CD4-positive, alpha-beta T cell treated with Interleukin-4 for 4 hours (primary cell): Measurements from ENCODE around the gene TSHR.
A peak's percentile ranks its signal among the peaks of the same experiment; 100 is the strongest.
"Not testable (repeated sequence)": the region's sequence is repeated elsewhere in the genome, so short reads cannot be mapped to it uniquely, and the experiment has no call there.

Experiments used
- DNase-seq: peaks from one replicate; pipeline ENCODE4 v3.0.0-alpha.2; 2020

TSHR gene

GRCh38 chr14:81001447-81001846, 46.0 kb downstream of the TSHR start:
- DNase-seq = no peak

GRCh38 chr14:81004575-81004974, 49.2 kb downstream of the TSHR start:
- DNase-seq = no peak

- DNase-seq = no peak
Observed at GRCh38 chr14:81005540-81006228, 50.3 kb downstream of the TSHR start.

- no peak for DNase-seq
Observed at GRCh38 chr14:81006266-81006665, 50.8 kb downstream of the TSHR start.

- no peak for DNase-seq
Observed at GRCh38 chr14:81007131-81007530, 51.7 kb downstream of the TSHR start.

- no peak for DNase-seq
Observed at GRCh38 chr14:81009346-81009745, 53.9 kb downstream of the TSHR start.

- DNase-seq = no peak
Observed at GRCh38 chr14:81018251-81018650, 62.8 kb downstream of the TSHR start.

- no peak for DNase-seq
Observed at GRCh38 chr14:81018684-81019083, 63.3 kb downstream of the TSHR start.

- not testable (repeated sequence) for DNase-seq
Observed at GRCh38 chr14:81019113-81019512, 63.7 kb downstream of the TSHR start.

GRCh38 chr14:81023095-81023710, 67.8 kb downstream of the TSHR start:
- DNase-seq = no peak

- DNase-seq = no peak
Observed at GRCh38 chr14:81028461-81028860, 73.0 kb downstream of the TSHR start.

GRCh38 chr14:81031488-81031887, 76.1 kb downstream of the TSHR start:
- no peak for DNase-seq

- DNase-seq = no peak
Observed at GRCh38 chr14:81033698-81034240, 78.3 kb downstream of the TSHR start.

GRCh38 chr14:81042438-81042837, 87.0 kb downstream of the TSHR start:
- DNase-seq = no peak

- DNase-seq = no peak
Observed at GRCh38 chr14:81051547-81051946, 96.1 kb downstream of the TSHR start.

- not testable (repeated sequence) for DNase-seq
Observed at GRCh38 chr14:81054057-81054456, 98.6 kb downstream of the TSHR start.

GRCh38 chr14:81055971-81056370, 100.5 kb downstream of the TSHR start:
- DNase-seq = no peak

- DNase-seq = no peak
Observed at GRCh38 chr14:81062380-81062779, 107.0 kb downstream of the TSHR start.

- DNase-seq = peak; percentile 4
Observed at GRCh38 chr14:81062816-81063215, 107.4 kb downstream of the TSHR start.

- no peak for DNase-seq
Observed at GRCh38 chr14:81066672-81067071, 111.3 kb downstream of the TSHR start.

- no peak for DNase-seq
Observed at GRCh38 chr14:81067156-81067555, 111.7 kb downstream of the TSHR start.

- no peak for DNase-seq
Observed at GRCh38 chr14:81068176-81068782, 112.9 kb downstream of the TSHR start.

- no peak for DNase-seq
Observed at GRCh38 chr14:81070511-81070910, 115.1 kb downstream of the TSHR start.

GRCh38 chr14:81085596-81085995, 130.2 kb downstream of the TSHR start:
- no peak for DNase-seq
